Esophagus squamous epithelium (tissue), 5 donors: ENCODE results near the gene MPZL1. TPM values are rescaled to one million over a fixed set of nuclear protein-coding genes. Genes with fewer than 3 reads are reported as not detected.

Experiments
- DNase-seq: peaks from one replicate; lab custom pipeline; 2025; lab: John Stamatoyannopoulos, UW
- H3K27ac ChIP-seq, 4 donors: fragments of 200-600 bp; sonication (generic); one replicate each; pipeline ENCODE4 v1.5.1; 2016 to 2019; ENCODE audit warnings: mild to moderate bottlenecking in 1 of 4
- H3K27me3 ChIP-seq, 4 donors: fragments of 200-600 bp; sonication (generic); 1 replicate in 3 of 4; 2 replicates in 1 of 4; pipeline versions ENCODE4 v1.5.1 to v1.6.0; 2017 to 2021; ENCODE audit warnings: antibody characterized with exemption in 1 of 4
- H3K36me3 ChIP-seq, 3 donors: fragments of 200-600 bp; sonication (generic); one replicate each; pipeline ENCODE4 v1.5.1; 2016 to 2019
- H3K4me1 ChIP-seq, 3 donors: fragments of 200-600 bp; sonication (generic); one replicate each; pipeline ENCODE4 v1.5.1; 2017 to 2019
- H3K4me3 ChIP-seq, 4 donors: fragments of 200-600 bp; sonication (generic); 1 replicate in 3 of 4; 2 replicates in 1 of 4; pipeline ENCODE4 v1.5.1; 2016 to 2019; ENCODE audit warnings: mild to moderate bottlenecking in 2 of 4, moderate library complexity in 1 of 4
- H3K9me3 ChIP-seq, 3 donors: fragments of 200-600 bp; sonication (generic); one replicate each; pipeline ENCODE4 v1.5.1; 2016 to 2019
- POLR2A ChIP-seq, 4 donors: fragments of 450-650 bp; IDR thresholded peaks; one replicate each; pipeline ENCODE4 v1.6.1; 2017; ENCODE audit warnings: antibody characterized with exemption in 4 of 4, mild to moderate bottlenecking in 4 of 4, moderate library complexity in 3 of 4
- WGBS, 2 donors: methylation state at CpG; one replicate each; pipeline ENCODE4 v1.1.5; 2018; 5-methylcytosine and 5-hydroxymethylcytosine counted together
- intact Hi-C: fragments of 100-400 bp; cut with DNase I; formaldehyde crosslinking; loops from one replicate; pipeline ENCODE4 v1.15.0; 2022
- total RNA-seq, 4 donors: library from RNA; depleted of rRNA; stranded (reverse); fragments of >200 nt; gene quantifications; one replicate each; pipeline ENCODE4 v1.1.0, GENCODE V29; 2016
- TF ChIP-seq, protein P1 (sequence below), 6 experiments: fragments of 450-650 bp in 4 of 6; fragments of 200-600 bp in 2 of 6; sonication (generic) in 2 of 6; IDR thresholded peaks; one replicate each; pipeline ENCODE4 v1.5.1; 2016 to 2019; ENCODE audit warnings: antibody characterized with exemption in 6 of 6, mild to moderate bottlenecking in 4 of 6, moderate library complexity in 4 of 6
- donor health status: DM: yes; HTN: yes; CAD: no.

Gene MPZL1
- total RNA-seq, 4 donors from 2014 or later: 36.6 to 80.5 (median 74.3) TPM

DNA sequence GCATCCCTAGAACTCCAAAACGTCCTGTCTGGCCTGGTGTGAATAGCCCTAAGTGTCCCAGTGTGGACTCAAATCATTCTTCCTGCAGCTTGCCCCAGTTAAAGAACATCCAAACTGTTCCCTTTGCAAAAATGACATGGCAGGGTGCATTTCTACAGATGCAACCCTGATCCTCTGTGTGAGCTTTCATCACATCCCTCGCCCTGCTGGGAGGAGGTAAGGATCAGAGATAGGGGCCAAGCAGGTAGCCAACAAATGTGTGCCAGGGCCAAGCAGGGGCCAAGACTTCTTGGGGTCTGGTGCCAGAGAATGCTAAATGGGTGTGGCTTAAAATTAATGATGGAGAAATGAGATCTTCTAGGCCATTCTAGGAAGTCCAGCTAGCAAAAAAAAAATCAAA is 27.1 kb upstream of the MPZL1 start:
- Histone ChIP-seq H3K27ac (no peak overlapping the region), H3K27me3 (no peaks in the 10 kb centered on the region), H3K36me3 (peaks cover 0 to 78% (median 6%) of the 10 kb centered on the region in 3 donors), H3K4me3 (no peak overlapping the region), H3K4me1 (peaks cover 0 to 14% (median 0%) of the 10 kb centered on the region in 3 donors), H3K9me3 (no peaks in the 10 kb centered on the region)
- 50 to 88% methylated on average over 1 to 2 of the region's 2 CpGs for WGBS, 2 donors
- TF ChIP-seq, protein P1, sequence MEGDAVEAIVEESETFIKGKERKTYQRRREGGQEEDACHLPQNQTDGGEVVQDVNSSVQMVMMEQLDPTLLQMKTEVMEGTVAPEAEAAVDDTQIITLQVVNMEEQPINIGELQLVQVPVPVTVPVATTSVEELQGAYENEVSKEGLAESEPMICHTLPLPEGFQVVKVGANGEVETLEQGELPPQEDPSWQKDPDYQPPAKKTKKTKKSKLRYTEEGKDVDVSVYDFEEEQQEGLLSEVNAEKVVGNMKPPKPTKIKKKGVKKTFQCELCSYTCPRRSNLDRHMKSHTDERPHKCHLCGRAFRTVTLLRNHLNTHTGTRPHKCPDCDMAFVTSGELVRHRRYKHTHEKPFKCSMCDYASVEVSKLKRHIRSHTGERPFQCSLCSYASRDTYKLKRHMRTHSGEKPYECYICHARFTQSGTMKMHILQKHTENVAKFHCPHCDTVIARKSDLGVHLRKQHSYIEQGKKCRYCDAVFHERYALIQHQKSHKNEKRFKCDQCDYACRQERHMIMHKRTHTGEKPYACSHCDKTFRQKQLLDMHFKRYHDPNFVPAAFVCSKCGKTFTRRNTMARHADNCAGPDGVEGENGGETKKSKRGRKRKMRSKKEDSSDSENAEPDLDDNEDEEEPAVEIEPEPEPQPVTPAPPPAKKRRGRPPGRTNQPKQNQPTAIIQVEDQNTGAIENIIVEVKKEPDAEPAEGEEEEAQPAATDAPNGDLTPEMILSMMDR (IDR thresholded peaks at IDR 0.05): no peak
- TF ChIP-seq POLR2A (IDR thresholded peaks at IDR 0.05): no peak
- intact Hi-C loops: no loop called here
- DNase-seq: no peak

DNA sequence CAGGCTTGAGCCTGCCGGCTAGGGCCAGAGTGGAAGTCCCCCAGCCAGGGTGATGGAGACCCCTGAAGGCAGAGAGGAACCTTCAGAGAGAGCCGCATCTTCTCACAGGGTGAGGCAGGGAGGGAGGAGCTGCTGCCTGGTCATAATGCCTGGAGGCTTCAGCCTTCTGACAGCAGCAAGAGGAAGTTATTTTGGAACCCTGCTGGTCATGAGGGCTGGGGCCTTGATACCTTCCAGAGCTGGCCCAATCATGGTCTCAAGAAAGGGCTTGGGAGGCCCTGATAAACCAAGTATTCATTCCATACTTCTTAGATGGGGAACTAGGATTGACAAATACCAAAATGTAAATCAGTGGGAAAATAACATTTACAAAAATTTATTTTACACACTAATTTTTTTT is 26.6 kb upstream of the MPZL1 start:
- Histone ChIP-seq H3K9me3 (no peaks in the 10 kb centered on the region), H3K27ac (no peak overlapping the region), H3K4me1 (peaks cover 0 to 14% (median 0%) of the 10 kb centered on the region in 3 donors), H3K4me3 (no peak overlapping the region), H3K36me3 (peaks cover 0 to 73% (median 6%) of the 10 kb centered on the region in 3 donors), H3K27me3 (no peaks in the 10 kb centered on the region)
- DNase-seq: no peak
- WGBS, 2 donors: 50 to 61% methylated on average over 2 of the region's 2 CpGs
- intact Hi-C loops: no loop called here
- TF ChIP-seq POLR2A (IDR thresholded peaks at IDR 0.05): no peak
- TF ChIP-seq, protein P1 (IDR thresholded peaks at IDR 0.05): no peak

DNA sequence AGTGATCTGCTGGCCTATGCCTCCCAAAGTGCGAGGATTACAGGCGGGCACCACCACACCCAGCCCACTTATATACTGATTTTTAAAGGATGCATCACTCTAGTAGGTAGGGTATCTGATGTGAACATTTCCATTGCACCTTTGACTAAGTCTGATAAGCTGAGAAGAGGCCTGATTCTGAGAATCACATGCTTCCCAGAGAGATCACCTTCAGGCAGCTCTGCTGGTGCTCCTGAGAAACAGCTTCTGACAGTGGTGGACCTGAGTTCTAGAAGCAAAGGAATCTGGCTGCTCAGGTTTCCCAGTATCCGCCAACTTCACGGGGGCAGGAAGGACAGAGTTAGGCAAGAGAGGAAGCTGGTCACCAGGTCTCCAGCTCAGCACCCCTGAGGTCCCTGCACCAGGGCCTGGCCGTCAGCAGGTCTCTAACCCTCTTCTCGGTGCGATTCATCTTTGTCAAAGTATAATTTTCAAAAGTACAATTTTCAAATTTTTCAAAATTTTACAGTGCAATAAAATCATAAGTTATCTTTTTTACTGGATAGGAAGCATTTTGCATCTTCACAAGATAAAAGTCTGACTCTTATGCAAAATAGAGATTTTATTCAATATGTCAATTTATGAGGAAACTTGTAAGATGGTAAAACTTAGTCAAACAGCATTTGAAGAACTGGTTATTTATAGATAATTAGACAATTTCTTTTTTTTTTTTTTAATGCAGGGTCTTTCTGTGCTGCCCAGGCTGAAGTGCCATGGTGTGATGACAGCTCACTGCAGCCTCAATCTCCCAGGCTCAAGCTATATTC is 25.8 kb upstream of the MPZL1 start:
- intact Hi-C loops: no loop called here
- 84 to 85% methylated on average over 6 to 7 of the region's 7 CpGs for whole genome bisulfite sequencing, 2 donors
- Histone ChIP-seq H3K27ac (no peak overlapping the region), H3K9me3 (no peaks in the 10 kb centered on the region), H3K4me1 (peaks cover 0 to 14% (median 0%) of the 10 kb centered on the region in 3 donors), H3K36me3 (peaks cover 0 to 65% (median 6%) of the 10 kb centered on the region in 3 donors), H3K4me3 (no peak overlapping the region), H3K27me3 (no peaks in the 10 kb centered on the region)
- no peak for DNase-seq
- TF ChIP-seq, protein P1 (IDR thresholded peaks at IDR 0.05): no peak
- no peak for TF ChIP-seq POLR2A (IDR thresholded peaks at IDR 0.05)

DNA sequence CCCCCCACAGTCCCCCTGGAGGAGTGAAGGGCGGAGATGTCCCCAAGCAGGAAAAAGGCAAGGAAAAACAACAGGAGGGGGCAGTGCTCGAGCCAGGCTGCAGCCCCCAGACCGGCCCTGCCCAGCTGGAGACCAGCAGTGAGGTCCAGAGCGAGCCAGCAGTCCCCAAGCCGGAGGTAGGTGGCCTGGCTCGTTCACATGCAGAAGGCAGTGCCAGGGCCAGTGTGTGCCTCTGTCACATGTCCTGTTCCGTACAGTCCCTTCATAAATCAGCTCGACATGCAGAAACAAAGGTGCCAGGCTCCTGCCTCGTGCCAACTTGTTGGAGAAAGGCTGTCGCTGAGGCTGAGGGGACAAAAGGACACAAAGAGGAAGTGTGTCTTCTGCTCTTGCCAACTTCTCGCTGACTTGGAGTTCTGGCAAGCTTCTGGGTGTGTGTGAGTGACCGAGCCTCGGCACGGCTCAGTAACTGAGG is 24.1 kb upstream of the MPZL1 start:
- TF ChIP-seq POLR2A (IDR thresholded peaks at IDR 0.05): no peak
- TF ChIP-seq, protein P1 (IDR thresholded peaks at IDR 0.05): no peak
- no peak overlapping the region for H3K27ac ChIP-seq
- DNase-seq: no peak
- peaks cover 0 to 14% (median 0%) of the 10 kb centered on the region in 3 donors for H3K4me1 ChIP-seq
- whole genome bisulfite sequencing, 2 donors: 29 to 50% methylated on average over 11 of the region's 14 CpGs
- H3K9me3 ChIP-seq: no peaks in the 10 kb centered on the region
- intact Hi-C loops: no loop called here
- no peaks in the 10 kb centered on the region for H3K27me3 ChIP-seq
- peaks cover 0 to 55% (median 6%) of the 10 kb centered on the region in 3 donors for H3K36me3 ChIP-seq
- H3K4me3 ChIP-seq: no peak overlapping the region

DNA sequence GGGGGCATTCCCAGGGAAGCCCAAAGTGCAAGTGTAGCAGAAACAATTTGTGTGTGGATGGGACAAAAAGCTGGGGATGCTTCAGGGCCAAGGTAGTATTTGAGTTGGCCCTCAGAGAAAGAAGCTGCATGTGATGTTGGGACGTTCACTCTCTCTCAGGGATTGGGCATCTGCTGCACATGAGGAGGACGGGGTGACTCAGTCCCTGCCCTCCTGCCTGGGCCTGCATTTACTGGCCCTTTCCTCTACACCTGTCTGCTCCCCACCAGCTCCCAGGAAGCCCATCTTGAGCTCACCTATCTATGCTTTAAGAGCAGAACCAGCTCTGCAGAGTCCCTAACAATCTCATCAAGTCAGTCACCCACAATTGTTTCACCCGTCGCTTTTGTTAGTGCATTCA is 23.5 kb upstream of the MPZL1 start:
- no peak overlapping the region for H3K4me3 ChIP-seq
- intact Hi-C loops: no loop called here
- no peak overlapping the region for H3K27ac ChIP-seq
- 63 to 74% methylated on average over 4 of the region's 4 CpGs for WGBS, 2 donors
- TF ChIP-seq, protein P1 (IDR thresholded peaks at IDR 0.05): no peak
- no peak for TF ChIP-seq POLR2A (IDR thresholded peaks at IDR 0.05)
- H3K4me1 ChIP-seq: peaks cover 0 to 14% (median 0%) of the 10 kb centered on the region in 3 donors
- H3K36me3 ChIP-seq: peaks cover 0 to 49% (median 6%) of the 10 kb centered on the region in 3 donors
- DNase-seq: no peak
- no peaks in the 10 kb centered on the region for H3K9me3 ChIP-seq
- H3K27me3 ChIP-seq: peaks cover 0 to 3% (median 0%) of the 10 kb centered on the region in 4 donors
